Measurements from ENCODE around the gene ATP6V0D1. TPM values are rescaled to one million over a fixed set of nuclear protein-coding genes. Genes with fewer than 3 reads are reported as not detected.

Gene ATP6V0D1
- polyA plus RNA-seq, 1 of the 3 experiments (the other 2 are of a cell fraction) = 135 TPM

DNA sequence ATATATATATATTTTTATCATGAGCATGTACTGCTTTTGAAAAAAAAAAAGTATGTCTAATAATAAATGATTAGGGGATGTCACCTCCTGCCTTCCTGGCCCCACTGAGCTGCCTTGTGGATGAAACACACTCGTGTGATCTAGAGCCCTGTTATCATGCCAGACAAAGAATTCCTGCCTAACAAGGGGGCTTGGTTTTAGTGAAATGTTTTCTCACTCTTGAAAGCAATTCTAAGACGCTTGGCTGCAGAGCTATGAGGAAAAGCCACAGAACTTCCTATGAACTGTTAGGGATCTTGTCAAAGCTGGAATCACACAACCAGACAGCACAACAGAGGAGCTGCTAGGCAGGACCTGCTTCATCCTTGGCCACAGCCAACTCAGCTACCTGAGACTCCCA is 68.7 kb downstream of the ATP6V0D1 start:
- H3K9ac ChIP-seq = no peak overlapping the region
- H3K4me2 ChIP-seq = no peak overlapping the region
- H3K9me2 ChIP-seq = no peaks in the 10 kb centered on the region
- peaks cover 0 to 4% of the 10 kb centered on the region in 2 experiments for H3K36me3 ChIP-seq (replicated peaks in 1 of 2; ENCODE audit: control insufficient read depth in 1 of 2, insufficient read depth in 2 of 2, low read length in 1 of 2)
- CTCF ChIA-PET = interaction anchor here (0.7 to 1.4 kb wide), 4 partner anchors 12 to 134 kb away, joined by 3 to 6 read pairs (median 4); partner anchors contain the start of gene PLEKHG4
- 74% methylated on average over 2 of the region's 2 CpGs for whole genome bisulfite sequencing (ENCODE audit: low lambda C conversion rate)
- H2AFZ ChIP-seq (ENCODE audit: low read depth) = no peak overlapping the region
- no peaks in the 10 kb centered on the region for H3K27me3 ChIP-seq (ENCODE audit: insufficient read depth)
- H3F3A ChIP-seq (replicated peaks; ENCODE audit: insufficient read depth) = peaks cover 9% of the 10 kb centered on the region
- no peaks in the 10 kb centered on the region for H4K20me1 ChIP-seq (ENCODE audit: insufficient read depth)
- peak overlapping the region in 1 of 2 experiments; percentile 33; a peak in 1 of 4 replicates for H3K27ac ChIP-seq (ENCODE audit: low read depth in 2 of 2, low read length in 1 of 2)
- H3K4me3 ChIP-seq (ENCODE audit: low read depth in 2 of 2, low read length in 1 of 2) = no peak overlapping the region
- DNase-seq = no peak
- POLR2A ChIA-PET = interaction anchor here (0.6 kb wide), 1 partner anchor 219 kb away, joined by 3 read pairs; no protein-coding TSS in a partner anchor
- H3K4me1 ChIP-seq (ENCODE audit: control insufficient read depth in 1 of 2, insufficient read depth in 2 of 2, low read depth in 1 of 2, low read length in 1 of 2) = peaks cover 5 to 6% of the 10 kb centered on the region in 2 experiments; a peak in 3 of 4 replicates
- peaks cover 73% of the 10 kb centered on the region for H3K79me2 ChIP-seq (ENCODE audit: insufficient read depth)
- no peaks in the 10 kb centered on the region for H3K9me3 ChIP-seq
- no peak for TF ChIP-seq EP300 (IDR thresholded peaks at IDR 0.05; ENCODE audit: borderline replicate concordance in 1 of 2, low read depth in 1 of 2, low read length in 1 of 2)
- TF ChIP-seq RAD21 (IDR thresholded peaks at IDR 0.05; ENCODE audit: low read length) = no peak
- no peak for TF ChIP-seq NFIC (IDR thresholded peaks at IDR 0.05; ENCODE audit: borderline replicate concordance)
- TF ChIP-seq JUND (IDR thresholded peaks at IDR 0.05) = no peak
- TF ChIP-seq YY1 (IDR thresholded peaks at IDR 0.05; ENCODE audit: low read depth) = no peak
- no peak for TF ChIP-seq TCF12 (IDR thresholded peaks at IDR 0.05)

- Histone ChIP-seq H4K20me1 (ENCODE audit: insufficient read depth) (no peaks in the 10 kb centered on the region), H3K27me3 (ENCODE audit: insufficient read depth) (no peaks in the 10 kb centered on the region), H3F3A (replicated peaks; ENCODE audit: insufficient read depth) (peaks cover 15% of the 10 kb centered on the region), H3K4me1 (ENCODE audit: control insufficient read depth in 1 of 2, insufficient read depth in 2 of 2, low read depth in 1 of 2, low read length in 1 of 2) (peaks cover 14 to 15% of the 10 kb centered on the region in 2 experiments; a peak in 3 of 4 replicates), H2AFZ (ENCODE audit: low read depth) (no peak overlapping the region), H3K4me2 (no peak overlapping the region), H3K9me2 (no peaks in the 10 kb centered on the region), H3K9ac (no peak overlapping the region), H3K9me3 (no peaks in the 10 kb centered on the region), H3K79me2 (ENCODE audit: insufficient read depth) (peaks cover 68% of the 10 kb centered on the region), H3K36me3 (replicated peaks in 1 of 2; ENCODE audit: control insufficient read depth in 1 of 2, insufficient read depth in 2 of 2, low read length in 1 of 2) (peaks cover 0 to 4% of the 10 kb centered on the region in 2 experiments), H3K4me3 (ENCODE audit: low read depth in 2 of 2, low read length in 1 of 2) (no peak overlapping the region), H3K27ac (ENCODE audit: low read depth in 2 of 2, low read length in 1 of 2) (no peak overlapping the region)
- 90% methylated on average over 3 of the region's 3 CpGs for WGBS (ENCODE audit: low lambda C conversion rate)
- CTCF ChIA-PET = interaction anchor here (1.2 kb wide), 1 partner anchor 133 kb away, joined by 4 read pairs; the partner anchor contains the start of gene PLEKHG4
- no peak for TF ChIP-seq CHD2 (IDR thresholded peaks at IDR 0.05; ENCODE audit: low read length, partially characterized antibody)
- no peak for TF ChIP-seq MXI1 (IDR thresholded peaks at IDR 0.05; ENCODE audit: low read depth, low read length)
- no peak for DNase-seq
- POLR2A ChIA-PET = no interaction called here
Measured at GRCh38 chr16:67411339-67411738, 69.6 kb downstream of the ATP6V0D1 start.

- Histone ChIP-seq H3K79me2 (ENCODE audit: insufficient read depth) (peaks cover 54% of the 10 kb centered on the region), H3K27ac (ENCODE audit: low read depth in 2 of 2, low read length in 1 of 2) (no peak overlapping the region), H3K27me3 (ENCODE audit: insufficient read depth) (no peaks in the 10 kb centered on the region), H3K9ac (no peak overlapping the region), H3F3A (replicated peaks; ENCODE audit: insufficient read depth) (peaks cover 29% of the 10 kb centered on the region), H3K4me1 (ENCODE audit: control insufficient read depth in 1 of 2, insufficient read depth in 2 of 2, low read depth in 1 of 2, low read length in 1 of 2) (peaks cover 21 to 30% of the 10 kb centered on the region in 2 experiments; a peak in 3 of 4 replicates), H3K4me2 (no peak overlapping the region), H3K9me2 (no peaks in the 10 kb centered on the region), H3K9me3 (no peaks in the 10 kb centered on the region), H2AFZ (ENCODE audit: low read depth) (no peak overlapping the region), H3K36me3 (replicated peaks in 1 of 2; ENCODE audit: control insufficient read depth in 1 of 2, insufficient read depth in 2 of 2, low read length in 1 of 2) (peaks cover 0 to 11% of the 10 kb centered on the region in 2 experiments), H4K20me1 (ENCODE audit: insufficient read depth) (no peaks in the 10 kb centered on the region), H3K4me3 (ENCODE audit: low read depth in 2 of 2, low read length in 1 of 2) (no peak overlapping the region)
- ChIA-PET POLR2A (no interaction called here), CTCF (interaction anchor here (0.6 to 1.7 kb wide), 2 partner anchors 9 to 16 kb away, joined by 3 read pairs; partner anchors contain the start of gene TPPP3)
- WGBS (ENCODE audit: low lambda C conversion rate) = 93% methylated on average over 8 of the region's 9 CpGs
- no peak for DNase-seq
- no peak for TF ChIP-seq EP300 (IDR thresholded peaks at IDR 0.05; ENCODE audit: borderline replicate concordance in 1 of 2, low read depth in 1 of 2, low read length in 1 of 2)
- no peak for TF ChIP-seq PBX3 (IDR thresholded peaks at IDR 0.05)
- TF ChIP-seq TAF1 (IDR thresholded peaks at IDR 0.05; ENCODE audit: borderline replicate concordance, low read depth, low read length) = no peak
- TF ChIP-seq RAD21 (IDR thresholded peaks at IDR 0.05; ENCODE audit: low read length) = no peak
- no peak for TF ChIP-seq POLR2AphosphoS5 (IDR thresholded peaks at IDR 0.05; ENCODE audit: low read depth, low read length)
- no peak for TF ChIP-seq EZH2phosphoT487 (IDR thresholded peaks at IDR 0.05; ENCODE audit: borderline replicate concordance, low read depth)
- no peak for TF ChIP-seq FOXM1 (IDR thresholded peaks at IDR 0.05; ENCODE audit: low read depth)
- TF ChIP-seq, protein P1, sequence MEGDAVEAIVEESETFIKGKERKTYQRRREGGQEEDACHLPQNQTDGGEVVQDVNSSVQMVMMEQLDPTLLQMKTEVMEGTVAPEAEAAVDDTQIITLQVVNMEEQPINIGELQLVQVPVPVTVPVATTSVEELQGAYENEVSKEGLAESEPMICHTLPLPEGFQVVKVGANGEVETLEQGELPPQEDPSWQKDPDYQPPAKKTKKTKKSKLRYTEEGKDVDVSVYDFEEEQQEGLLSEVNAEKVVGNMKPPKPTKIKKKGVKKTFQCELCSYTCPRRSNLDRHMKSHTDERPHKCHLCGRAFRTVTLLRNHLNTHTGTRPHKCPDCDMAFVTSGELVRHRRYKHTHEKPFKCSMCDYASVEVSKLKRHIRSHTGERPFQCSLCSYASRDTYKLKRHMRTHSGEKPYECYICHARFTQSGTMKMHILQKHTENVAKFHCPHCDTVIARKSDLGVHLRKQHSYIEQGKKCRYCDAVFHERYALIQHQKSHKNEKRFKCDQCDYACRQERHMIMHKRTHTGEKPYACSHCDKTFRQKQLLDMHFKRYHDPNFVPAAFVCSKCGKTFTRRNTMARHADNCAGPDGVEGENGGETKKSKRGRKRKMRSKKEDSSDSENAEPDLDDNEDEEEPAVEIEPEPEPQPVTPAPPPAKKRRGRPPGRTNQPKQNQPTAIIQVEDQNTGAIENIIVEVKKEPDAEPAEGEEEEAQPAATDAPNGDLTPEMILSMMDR (IDR thresholded peaks at IDR 0.05) = no peak
- TF ChIP-seq TCF12 (IDR thresholded peaks at IDR 0.05) = no peak
- TF ChIP-seq FOXJ3 (CRISPR knock-in tag; IDR thresholded peaks at IDR 0.05) = no peak
- TF ChIP-seq REST (IDR thresholded peaks at IDR 0.05; ENCODE audit: low read depth, low read length) = no peak
Measured at GRCh38 chr16:67409631-67410030, 71.3 kb downstream of the ATP6V0D1 start.

Data from SK-N-SH (cell line).